NCI-H1436 treated with DMSO at 0.1 percent for 48 hours (cell line): ENCODE data around the gene LCOR.
"Not testable (repeated sequence)": the region's sequence is repeated elsewhere in the genome, so short reads cannot be mapped to it uniquely, and the experiment has no call there.

Source experiments
- DNase-seq: peaks from one replicate; lab custom pipeline; 2025; lab: John Stamatoyannopoulos, UW

Gene LCOR

DNA sequence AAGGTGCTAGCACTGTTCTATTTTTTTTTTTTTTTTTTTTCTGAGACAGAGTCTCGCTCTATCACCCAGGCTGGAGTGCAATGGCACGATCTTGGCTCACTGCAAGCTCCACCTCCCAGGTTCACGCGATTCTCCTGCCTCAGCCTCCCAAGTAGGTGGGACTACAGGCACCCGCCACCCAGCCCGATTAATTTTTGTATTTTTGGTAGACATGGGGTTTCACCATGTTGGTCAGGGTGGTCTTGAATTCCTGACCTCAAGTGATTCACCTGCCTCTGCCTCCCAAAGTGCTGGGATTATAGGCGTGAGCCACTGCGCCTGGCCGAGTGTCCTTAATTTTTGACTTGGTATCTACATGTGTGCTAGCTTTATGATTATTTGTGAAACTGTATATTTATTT lies 201.7 kb downstream of the LCOR start:
- not testable (repeated sequence) for DNase-seq

DNA sequence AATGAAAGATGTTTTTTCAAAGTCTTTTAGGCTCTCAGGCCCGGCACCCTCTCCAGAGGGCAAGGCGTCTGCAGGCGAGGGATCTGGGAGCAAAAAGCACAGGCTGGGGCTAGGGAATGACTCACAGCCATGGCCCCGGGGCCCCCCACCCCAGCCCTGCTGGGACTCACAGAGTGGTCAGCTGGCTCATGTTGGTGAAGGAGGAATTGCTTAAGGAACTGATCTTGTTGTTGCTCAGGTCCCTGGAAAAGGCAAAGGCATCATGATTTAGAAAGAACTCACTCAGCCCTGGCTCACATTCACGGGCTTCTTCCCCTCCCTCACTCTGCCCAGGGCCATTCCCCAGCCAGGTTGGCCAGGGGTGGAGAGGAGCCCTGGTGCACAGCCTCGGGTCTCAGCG lies 202.2 kb downstream of the LCOR start:
- DNase-seq, result no peak

DNA sequence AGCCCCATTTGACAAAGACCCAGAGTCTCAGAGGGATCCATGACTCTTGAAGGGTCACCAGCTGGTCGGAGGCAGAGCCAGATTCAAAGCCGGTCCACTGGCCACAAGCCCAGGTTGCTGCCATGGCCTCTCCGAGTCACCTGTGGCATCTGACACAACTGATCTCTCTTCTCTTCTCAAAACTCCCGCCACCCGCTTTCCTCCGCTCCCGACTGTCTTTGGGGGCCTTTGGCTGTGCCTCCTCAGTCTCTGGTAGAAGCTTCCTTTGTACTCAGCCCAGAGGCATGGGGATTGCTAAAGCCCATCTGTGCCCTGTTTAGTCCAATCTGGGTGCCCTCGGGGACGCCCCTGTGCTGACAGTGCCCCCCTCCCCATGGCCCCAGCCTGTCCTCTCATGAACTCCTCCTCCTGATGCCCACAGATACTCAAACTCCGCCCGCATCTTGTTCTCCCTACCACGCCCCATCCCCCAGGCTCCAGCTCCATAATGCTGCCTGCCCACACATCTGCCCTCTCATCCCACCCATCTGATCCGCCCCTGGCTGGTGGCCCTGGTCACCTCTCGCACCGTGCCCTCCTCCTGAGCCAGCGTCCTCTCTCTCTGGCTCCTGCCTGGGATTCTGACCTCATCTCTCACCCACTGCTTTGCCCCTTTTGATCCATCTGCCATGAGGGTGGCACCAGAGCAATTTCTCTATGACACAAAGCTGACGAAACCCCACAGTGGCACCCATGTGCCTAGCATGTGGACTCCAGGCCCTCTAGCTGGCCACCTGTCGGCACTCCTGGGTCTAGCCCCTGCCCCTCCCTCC lies 203.1 kb downstream of the LCOR start:
- no peak for DNase-seq

DNA sequence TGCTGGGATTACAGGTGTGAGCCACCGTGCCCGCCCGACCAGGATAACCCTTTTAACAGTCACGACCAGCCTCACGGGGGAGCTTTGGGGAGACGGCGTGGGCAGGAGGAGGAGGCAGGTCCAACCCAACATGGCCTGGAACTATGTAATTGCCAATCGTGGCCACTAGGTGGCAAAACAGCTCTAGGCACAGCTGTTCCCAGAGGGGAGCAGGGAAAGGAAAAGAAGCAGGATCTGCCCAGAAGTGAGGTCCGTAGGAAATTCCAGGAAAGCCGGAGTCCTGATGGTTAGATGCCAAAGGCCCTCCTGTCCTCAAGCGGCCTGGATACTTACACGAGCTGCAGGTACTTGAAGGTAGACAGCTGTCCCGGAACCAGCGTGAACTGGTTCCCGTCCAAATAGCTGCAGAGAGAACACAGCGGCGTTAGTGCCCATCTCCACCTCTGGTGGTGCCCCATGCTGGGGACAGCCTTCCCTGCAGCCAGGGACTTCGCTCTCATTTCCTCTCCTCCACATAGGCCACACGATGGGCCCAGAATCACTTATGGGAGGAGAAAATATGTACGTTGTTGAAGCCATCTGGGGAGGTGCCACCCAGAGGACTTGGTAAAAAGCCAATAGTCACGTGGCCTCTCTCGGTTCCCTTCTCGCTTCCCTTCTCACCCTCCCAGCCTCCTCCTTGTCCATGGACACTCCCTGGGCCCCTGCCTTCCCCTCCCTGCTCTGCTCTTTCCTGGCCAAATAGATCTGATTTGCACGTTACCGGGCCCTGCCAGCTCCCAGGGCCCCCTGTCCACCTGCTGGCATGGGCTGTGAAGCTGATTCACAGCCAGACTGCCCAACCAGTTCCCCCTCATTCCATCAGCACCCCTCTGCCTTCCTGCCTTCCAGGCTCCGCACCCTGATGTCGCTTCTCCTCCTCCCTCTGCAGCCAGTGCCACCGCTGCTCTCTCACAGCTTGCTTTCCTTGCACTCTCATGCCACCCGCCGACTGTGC lies 205.6 kb downstream of the LCOR start:
- peak; percentile 26 for DNase-seq

DNA sequence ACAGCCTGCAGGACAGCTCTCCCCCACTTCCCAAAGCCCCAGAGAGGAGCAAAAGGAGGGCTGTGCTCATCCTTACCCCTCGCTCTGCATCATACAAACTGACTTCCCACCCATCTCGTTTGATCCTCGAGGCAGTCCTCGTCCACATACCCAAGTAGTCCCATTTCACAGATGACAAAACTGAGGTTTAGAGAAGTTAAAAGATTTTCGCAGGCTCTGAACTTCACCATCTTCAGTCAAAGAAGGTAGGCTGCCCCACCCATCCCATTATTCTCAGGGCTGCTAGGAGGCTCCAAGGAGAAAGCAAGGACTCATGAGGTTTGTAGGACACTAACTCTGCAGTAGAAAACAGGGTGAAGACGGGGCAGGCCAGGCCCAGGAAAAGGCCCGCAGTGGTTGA lies 206.6 kb downstream of the LCOR start:
- DNase-seq, result no peak

DNA sequence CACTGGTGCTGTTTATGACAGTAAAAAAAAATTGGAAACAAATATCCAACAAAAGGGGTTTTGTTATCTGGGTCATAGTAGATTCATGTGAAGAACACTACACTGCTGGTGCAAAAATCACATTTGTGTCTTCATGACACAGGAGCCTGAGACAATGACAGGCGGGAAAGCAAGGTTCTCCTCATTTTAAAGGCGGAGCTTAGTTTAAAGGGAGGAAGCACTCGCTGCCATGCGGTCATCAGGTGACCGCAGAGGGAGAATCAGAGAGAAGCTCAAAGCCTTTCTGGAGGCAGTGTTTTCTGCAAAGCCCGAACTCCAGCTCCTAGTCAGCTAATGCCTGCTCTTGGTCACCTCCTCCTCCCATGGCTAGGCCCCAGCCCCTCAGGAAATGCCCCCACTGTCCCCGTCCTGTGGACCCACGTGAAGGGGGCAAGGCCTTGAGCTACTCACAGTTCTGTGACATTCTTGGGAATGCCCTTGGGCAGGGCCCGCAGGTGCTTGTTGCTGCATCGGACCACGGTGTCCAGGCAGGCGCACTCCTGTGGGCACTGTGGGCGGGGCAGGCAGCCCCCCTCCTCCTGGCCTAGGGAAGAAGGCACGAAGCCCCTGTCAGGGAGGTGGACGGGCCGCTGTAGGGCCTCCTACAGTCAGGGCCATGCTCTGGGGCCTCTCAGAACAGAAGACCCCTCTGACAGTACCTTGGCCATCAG lies 207.6 kb downstream of the LCOR start:
- DNase-seq, result no peak

DNA sequence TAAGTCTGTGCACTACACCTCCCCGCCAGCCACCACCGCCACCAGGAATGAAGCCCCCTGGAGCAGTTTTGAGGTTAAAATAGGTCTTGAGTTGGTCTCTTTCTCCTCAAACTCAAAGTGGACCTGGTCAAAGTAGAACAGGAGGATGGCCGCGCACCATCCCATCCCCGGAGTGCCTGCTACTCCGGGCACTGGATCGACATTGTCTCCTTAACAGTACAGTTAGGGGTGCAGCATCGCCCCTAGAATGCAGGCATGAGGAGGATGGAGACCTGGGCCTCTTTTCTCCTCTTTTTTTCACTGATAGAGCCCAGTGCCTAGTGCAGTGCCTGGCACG lies 208.1 kb downstream of the LCOR start:
- DNase-seq, result no peak

DNA sequence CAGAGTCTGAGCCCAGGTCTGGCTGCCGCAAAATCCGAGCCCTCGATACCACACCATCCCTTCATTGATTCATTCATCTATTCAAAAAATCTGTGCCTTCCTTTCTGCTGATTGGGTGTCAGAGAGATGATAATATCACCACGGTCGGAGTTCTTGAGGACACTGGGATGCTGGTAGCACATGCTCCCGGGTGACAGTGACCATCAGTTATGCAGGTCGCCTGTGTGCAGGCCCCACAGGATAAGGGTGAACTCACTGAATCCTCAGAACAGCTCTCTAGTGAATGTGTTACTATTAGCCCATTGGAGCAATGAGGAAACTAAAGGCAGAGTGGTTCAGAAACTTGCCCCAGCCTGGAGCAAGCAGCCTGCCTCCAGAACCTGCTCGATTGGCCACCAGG lies 208.6 kb downstream of the LCOR start:
- no peak for DNase-seq

DNA sequence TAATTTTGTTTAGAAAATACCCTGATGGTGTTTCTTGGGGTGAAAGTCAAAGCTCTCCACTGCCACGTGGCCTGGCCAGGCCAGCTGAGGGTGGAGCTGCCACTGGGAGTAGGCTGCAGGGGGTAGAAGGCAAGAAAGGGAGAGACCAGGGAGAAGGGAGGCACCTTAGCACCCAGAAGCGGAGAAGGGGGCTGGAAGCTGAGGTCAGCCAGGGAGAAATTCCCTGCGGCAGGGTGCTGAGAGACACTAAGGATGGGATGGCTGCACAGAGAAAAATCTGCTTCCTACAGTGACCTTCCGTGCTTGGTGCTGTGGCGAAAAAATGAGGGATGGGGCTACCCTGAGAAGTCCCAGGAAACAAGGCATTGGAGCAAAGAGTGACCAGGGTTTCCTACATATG lies 210.0 kb downstream of the LCOR start:
- DNase-seq, result no peak

DNA sequence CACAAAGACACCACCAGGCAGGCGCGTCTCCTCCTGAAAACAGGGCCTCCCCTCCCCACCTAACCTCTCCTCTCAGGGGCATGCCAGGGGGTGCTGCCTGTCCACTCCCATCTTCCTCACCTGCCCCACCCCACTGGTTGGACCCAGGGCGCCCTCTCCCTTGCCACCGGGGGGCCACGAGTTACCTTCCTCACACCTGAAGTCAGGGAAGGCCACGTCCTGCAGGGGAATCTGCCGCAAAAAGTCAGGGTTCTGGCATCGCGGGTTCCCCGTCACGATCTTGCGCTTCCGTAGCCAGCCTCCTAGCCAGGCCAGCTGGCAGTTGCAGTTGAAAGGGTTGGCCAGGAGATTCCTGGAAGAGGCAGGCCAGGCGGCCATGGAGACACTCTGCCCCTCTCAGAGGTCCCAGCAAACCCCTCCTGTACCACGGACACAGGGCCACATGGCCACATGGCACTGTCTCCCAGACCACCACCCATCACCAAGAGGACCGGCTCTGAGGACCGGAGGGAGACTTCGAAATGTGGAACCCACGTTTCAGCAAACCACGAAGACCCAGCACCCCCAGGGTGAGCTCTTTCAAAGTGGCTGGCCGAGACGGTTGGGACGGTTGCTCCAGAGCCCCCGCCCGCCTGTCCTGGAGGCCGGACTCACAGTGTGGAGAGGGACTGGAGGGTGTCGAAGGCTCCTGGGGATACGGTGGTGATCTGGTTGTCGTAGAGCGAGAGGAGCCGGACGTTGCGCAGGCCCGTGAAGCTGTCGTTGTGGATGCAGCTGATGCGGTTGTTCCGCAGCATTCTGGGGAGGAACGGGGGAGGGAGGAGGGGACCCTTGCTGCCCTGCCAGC lies 210.8 kb downstream of the LCOR start:
- DNase-seq, result no peak

DNA sequence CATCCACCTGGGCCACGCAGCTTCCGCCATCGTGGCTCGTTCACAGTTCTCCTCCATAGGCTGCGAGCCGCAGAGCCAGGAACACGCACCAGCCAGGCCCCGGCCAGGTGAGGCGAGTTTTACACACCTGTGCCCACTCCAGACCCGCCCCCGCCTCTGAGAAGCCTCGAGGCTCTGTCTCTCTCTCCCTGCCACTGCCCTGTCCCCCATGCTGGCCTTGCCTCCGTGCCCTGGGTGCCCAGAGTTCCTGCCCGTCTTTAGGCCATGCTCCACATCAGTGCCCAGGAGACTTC lies 211.4 kb downstream of the LCOR start:
- no peak for DNase-seq
